Neural progenitor cell (in vitro differentiated cells): ENCODE data around the gene RASGRF2. TPM values are rescaled to one million over a fixed set of nuclear protein-coding genes. Genes with fewer than 3 reads are reported as not detected.

ENCODE experiments used
- DNase-seq: peaks from one replicate; pipeline ENCODE4 v3.0.0-alpha.2; 2016; ENCODE audit warnings: low spot score
- H2AFZ ChIP-seq: fragments of 200-600 bp; sonication (generic); replicated peaks from 2 replicates; pipeline ENCODE4 v1.6.1; 2016; ENCODE audit warnings: antibody characterized with exemption
- H3F3A ChIP-seq: fragments of 200-600 bp; sonication (generic); 2 replicates; pipeline ENCODE4 v1.6.1; 2016; ENCODE audit warnings: antibody characterized with exemption, low read depth
- H3K27ac ChIP-seq: fragments of 200-600 bp; sonication (generic); 2 replicates; pipeline ENCODE4 v1.5.1; 2016; ENCODE audit warnings: mild to moderate bottlenecking
- H3K27me3 ChIP-seq: fragments of 200-600 bp; sonication (generic); 2 replicates; pipeline ENCODE4 v1.6.1; 2016; ENCODE audit warnings: mild to moderate bottlenecking, moderate library complexity
- H3K36me3 ChIP-seq: fragments of 200-600 bp; sonication (generic); 2 replicates; pipeline ENCODE4 v1.5.1; 2016
- H3K4me1 ChIP-seq: fragments of 200-600 bp; sonication (generic); 2 replicates; pipeline ENCODE4 v1.6.1; 2016; ENCODE audit warnings: mixed run types
- H3K4me2 ChIP-seq: fragments of 200-600 bp; sonication (generic); 2 replicates; pipeline ENCODE4 v1.6.1; 2016
- H3K4me3 ChIP-seq: fragments of 200-600 bp; sonication (generic); 2 replicates; pipeline ENCODE4 v1.5.1; 2016
- H3K79me2 ChIP-seq: fragments of 200-600 bp; sonication (generic); 2 replicates; pipeline ENCODE4 v1.6.1; 2016; ENCODE audit warnings: low read depth
- H3K9ac ChIP-seq: fragments of 200-600 bp; sonication (generic); 2 replicates; pipeline ENCODE4 v1.6.1; 2016
- H3K9me3 ChIP-seq: fragments of 200-600 bp; sonication (generic); 2 replicates; pipeline ENCODE4 v1.5.1; 2016; ENCODE audit warnings: low read depth
- H4K20me1 ChIP-seq: fragments of 200-600 bp; sonication (generic); 2 replicates; pipeline ENCODE4 v1.6.1; 2016; ENCODE audit warnings: low read depth
- H3K27ac Mint-ChIP-seq: 3 replicates; pipeline ENCODE4 v1.8.0; 2021; ENCODE audit warnings: mixed read lengths
- H3K27me3 Mint-ChIP-seq: 2 replicates; pipeline ENCODE4 v1.8.0; 2022; ENCODE audit warnings: low read depth, mild to moderate bottlenecking, inconsistent platforms, moderate library complexity, mixed read lengths; ENCODE audit not compliant: insufficient read depth
- H3K36me3 Mint-ChIP-seq: 3 replicates; pipeline ENCODE4 v1.8.0; 2021; ENCODE audit warnings: mixed read lengths
- H3K4me1 Mint-ChIP-seq: 3 replicates; pipeline ENCODE4 v1.8.0; 2021; ENCODE audit warnings: mixed read lengths
- H3K4me3 Mint-ChIP-seq: 3 replicates; pipeline ENCODE4 v1.8.0; 2021; ENCODE audit warnings: mild to moderate bottlenecking, moderate library complexity, mixed read lengths
- H3K9me3 Mint-ChIP-seq: 3 replicates; pipeline ENCODE4 v1.8.0; 2020; ENCODE audit warnings: mixed read lengths
- CTCF ChIP-seq: fragments of 200-600 bp; sonication (generic); IDR thresholded peaks from 2 replicates; pipeline ENCODE4 v1.5.1; 2017; ENCODE audit warnings: antibody characterized with exemption, mild to moderate bottlenecking
- EZH2 ChIP-seq: fragments of 200-600 bp; sonication (generic); IDR thresholded peaks from 2 replicates; pipeline ENCODE4 v1.6.1; 2017; ENCODE audit warnings: antibody characterized with exemption, mild to moderate bottlenecking, moderate library complexity
- EZH2phosphoT487 ChIP-seq: fragments of 200-600 bp; sonication (generic); IDR thresholded peaks from 2 replicates; pipeline ENCODE4 v1.6.1; 2017; ENCODE audit warnings: antibody characterized with exemption
- total RNA-seq: library from RNA; depleted of rRNA; stranded (reverse); fragments of >200 nt; gene quantifications from 2 replicates; pipeline ENCODE4 v1.2.3, GENCODE V29; 2015; ENCODE audit warnings: low replicate concordance

RASGRF2 gene
- total RNA-seq, 1 donor from 2014 or later: 0.15 TPM

GRCh38 chr5:81251922-81252321, 291.8 kb downstream of the RASGRF2 start:
- Histone ChIP-seq H3K4me3 (no peak overlapping the region), H2AFZ (no peak overlapping the region), H3F3A (peaks cover 32% of the 10 kb centered on the region), H3K36me3 (peaks cover 7% of the 10 kb centered on the region), H3K4me2 (no peak overlapping the region), H3K27me3 (no peaks in the 10 kb centered on the region), H3K79me2 (no peaks in the 10 kb centered on the region), H3K9me3 (peaks cover 8% of the 10 kb centered on the region), H3K9ac (no peak overlapping the region), H3K27ac (no peak overlapping the region), H3K4me1 (peaks cover 40% of the 10 kb centered on the region), H4K20me1 (peaks cover 18% of the 10 kb centered on the region)
- TF ChIP-seq EZH2: no peak
- no peak for TF ChIP-seq EZH2phosphoT487
- no peak for TF ChIP-seq CTCF
- DNase-seq: no peak
- peaks cover 30% of the 10 kb centered on the region for H3K36me3 Mint-ChIP-seq
- H3K27me3 Mint-ChIP-seq: peaks cover 2% of the 10 kb centered on the region
- peaks cover 11% of the 10 kb centered on the region for H3K9me3 Mint-ChIP-seq
- no peak overlapping the region for H3K27ac Mint-ChIP-seq
- no peak overlapping the region for H3K4me3 Mint-ChIP-seq
- H3K4me1 Mint-ChIP-seq: peaks cover 17% of the 10 kb centered on the region

GRCh38 chr5:81252904-81253303, 292.7 kb downstream of the RASGRF2 start:
- Histone ChIP-seq H2AFZ (no peak overlapping the region), H3K4me1 (peaks cover 30% of the 10 kb centered on the region), H3K36me3 (peaks cover 7% of the 10 kb centered on the region), H4K20me1 (peaks cover 10% of the 10 kb centered on the region), H3F3A (peaks cover 23% of the 10 kb centered on the region), H3K79me2 (no peaks in the 10 kb centered on the region), H3K4me3 (no peak overlapping the region), H3K4me2 (no peak overlapping the region), H3K27ac (no peak overlapping the region), H3K27me3 (no peaks in the 10 kb centered on the region), H3K9ac (no peak overlapping the region), H3K9me3 (peaks cover 8% of the 10 kb centered on the region)
- DNase-seq: no peak
- Mint-ChIP-seq H3K36me3 (peaks cover 30% of the 10 kb centered on the region), H3K27me3 (no peaks in the 10 kb centered on the region), H3K9me3 (peaks cover 11% of the 10 kb centered on the region), H3K4me1 (peaks cover 10% of the 10 kb centered on the region), H3K27ac (peak overlapping the region; percentile 50), H3K4me3 (no peak overlapping the region)
- no peak for TF ChIP-seq CTCF
- TF ChIP-seq EZH2phosphoT487: no peak
- no peak for TF ChIP-seq EZH2

GRCh38 chr5:81253875-81254274, 293.7 kb downstream of the RASGRF2 start:
- peaks cover 30% of the 10 kb centered on the region for H3K36me3 Mint-ChIP-seq
- peaks cover 8% of the 10 kb centered on the region for H3K79me2 ChIP-seq

More at GRCh38 chr5:81253875-81254274, 293.7 kb downstream of the RASGRF2 start:
- peaks cover 8% of the 10 kb centered on the region for H3K9me3 ChIP-seq
- Mint-ChIP-seq H3K27me3 (no peaks in the 10 kb centered on the region), H3K4me1 (peaks cover 2% of the 10 kb centered on the region), H3K27ac (no peak overlapping the region), H3K4me3 (no peak overlapping the region), H3K9me3 (peaks cover 11% of the 10 kb centered on the region)
- TF ChIP-seq EZH2 (no peak), CTCF (no peak), EZH2phosphoT487 (no peak)
- H3K9ac ChIP-seq: no peak overlapping the region
- no peaks in the 10 kb centered on the region for H3K27me3 ChIP-seq
- H3F3A ChIP-seq: peaks cover 14% of the 10 kb centered on the region
- H3K4me3 ChIP-seq: no peak overlapping the region
- H3K4me1 ChIP-seq: peaks cover 20% of the 10 kb centered on the region
- no peak overlapping the region for H2AFZ ChIP-seq
- DNase-seq: no peak
- H3K36me3 ChIP-seq: peaks cover 7% of the 10 kb centered on the region
- H3K27ac ChIP-seq: no peak overlapping the region
- no peak overlapping the region for H3K4me2 ChIP-seq
- peaks cover 3% of the 10 kb centered on the region for H4K20me1 ChIP-seq
